DND-41 (cell line): Measurements from ENCODE around the gene MPV17.

Source experiments
- ATAC-seq: fragments of 200-7000 bp; cut with Tn5 transposase; 3 replicates; pipeline ENCODE4 v1.9.1; 2021; ENCODE audit warnings: low read depth; ENCODE audit not compliant: insufficient read depth
- DNase-seq: peaks from one replicate; pipeline ENCODE4 v3.0.0-alpha.2; 2020
- H2AFZ ChIP-seq: 2 replicates; pipeline ENCODE4 v1.6.0; 2012; ENCODE audit warnings: low read depth, low read length
- H3K27ac ChIP-seq: 2 replicates; pipeline ENCODE4 v1.5.1; 2012; ENCODE audit warnings: low read length, inconsistent platforms
- H3K27me3 ChIP-seq: fragments of 200-600 bp; sonication (generic); 2 replicates; pipeline ENCODE4 v1.6.0; 2012; ENCODE audit warnings: low read length, mild to moderate bottlenecking, inconsistent platforms; ENCODE audit not compliant: insufficient read depth, poor library complexity
- H3K36me3 ChIP-seq: 2 replicates; pipeline ENCODE4 v1.5.1; 2012; ENCODE audit warnings: low read length, inconsistent platforms; ENCODE audit not compliant: insufficient read depth
- H3K4me1 ChIP-seq: 2 replicates; pipeline ENCODE4 v1.5.1; 2012; ENCODE audit warnings: mild to moderate bottlenecking, low read length; ENCODE audit not compliant: insufficient read depth
- H3K4me2 ChIP-seq: 2 replicates; pipeline ENCODE4 v1.6.0; 2012; ENCODE audit warnings: mild to moderate bottlenecking, moderate library complexity, low read length, inconsistent platforms; ENCODE audit not compliant: insufficient read depth
- H3K4me3 ChIP-seq, 2 experiments: fragments of 200-600 bp in 1 of 2; shearing (Covaris generic) in 1 of 2; 2 replicates each; pipeline ENCODE4 v1.5.1; 2012 to 2016; ENCODE audit warnings: inconsistent platforms in 2 of 2, low read length in 2 of 2, mild to moderate bottlenecking in 2 of 2, low read depth in 1 of 2, moderate library complexity in 1 of 2
- H3K79me2 ChIP-seq: 2 replicates; pipeline ENCODE4 v1.6.0; 2012; ENCODE audit warnings: low read length, inconsistent platforms; ENCODE audit not compliant: insufficient read depth
- H3K9ac ChIP-seq: 2 replicates; pipeline ENCODE4 v1.6.0; 2012; ENCODE audit warnings: low read depth, mild to moderate bottlenecking, inconsistent platforms, low read length, moderate library complexity
- H3K9me3 ChIP-seq: 2 replicates; pipeline ENCODE4 v1.5.1; 2012; ENCODE audit warnings: low read length, moderate library complexity, mild to moderate bottlenecking, inconsistent platforms; ENCODE audit not compliant: insufficient read depth, severe bottlenecking
- H4K20me1 ChIP-seq: 2 replicates; pipeline ENCODE4 v1.6.0; 2012; ENCODE audit warnings: low read length; ENCODE audit not compliant: insufficient read depth
- CTCF ChIP-seq: IDR thresholded peaks from 2 replicates; pipeline ENCODE4 v1.5.1; 2012; ENCODE audit warnings: borderline replicate concordance, low read length, moderate library complexity, mild to moderate bottlenecking; ENCODE audit not compliant: poor library complexity, severe bottlenecking; ENCODE audit errors: extremely low read depth
- EZH2 ChIP-seq: IDR thresholded peaks from 3 replicates; pipeline ENCODE4 v1.6.1; 2012; ENCODE audit warnings: borderline replicate concordance, low read depth, mild to moderate bottlenecking, moderate library complexity, low read length, inconsistent platforms; ENCODE audit not compliant: severe bottlenecking

MPV17 gene

DNA sequence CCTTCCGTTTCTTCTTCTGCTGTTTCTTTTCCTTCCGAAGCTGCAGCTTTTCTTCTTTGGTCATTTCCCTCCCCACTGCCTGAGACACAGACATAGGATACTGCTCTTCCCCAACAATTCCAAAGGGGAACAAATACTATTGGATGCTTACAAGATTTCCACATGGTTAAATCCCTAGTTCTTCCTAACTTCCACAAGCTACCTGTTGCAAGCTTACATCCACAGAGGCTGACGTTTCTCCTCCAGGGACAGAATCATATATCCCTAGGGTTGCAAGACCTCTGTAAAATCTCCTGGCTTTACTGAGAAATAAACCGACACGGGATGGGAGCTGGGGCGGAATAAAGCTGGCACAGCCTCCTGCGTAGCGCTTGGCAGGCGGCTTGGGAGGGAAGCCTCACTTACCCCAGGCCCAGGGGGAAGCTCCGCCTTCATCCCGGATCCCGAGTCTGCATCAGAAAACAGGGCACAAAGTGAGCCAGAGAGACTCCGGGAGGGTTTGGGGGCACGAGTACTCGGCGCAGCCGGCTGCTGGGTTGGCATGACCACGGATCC is 46.7 kb upstream of the MPV17 start:
- Histone ChIP-seq H3K27ac (peak overlapping the region; percentile 64), H2AFZ (peak overlapping the region; percentile 87)

GRCh38 chr2:27363933-27364332 is 41.0 kb upstream of the MPV17 start:
- ATAC-seq = no peak
- no peak overlapping the region for H3K4me2 ChIP-seq
- peaks cover 11% of the 10 kb centered on the region for H3K4me1 ChIP-seq
- peaks cover 3% of the 10 kb centered on the region; the same call in 1 of the 2 replicates for H4K20me1 ChIP-seq
- H3K36me3 ChIP-seq = peaks cover 58% of the 10 kb centered on the region
- TF ChIP-seq CTCF (no peak), EZH2 (no peak)
- no peaks in the 10 kb centered on the region for H3K27me3 ChIP-seq
- peaks cover 20% of the 10 kb centered on the region for H3K79me2 ChIP-seq
- no peaks in the 10 kb centered on the region for H3K9me3 ChIP-seq
- no peak overlapping the region for H3K9ac ChIP-seq
- H2AFZ ChIP-seq = no peak overlapping the region
- H3K27ac ChIP-seq = no peak overlapping the region
- no peak overlapping the region for H3K4me3 ChIP-seq
- no peak for DNase-seq

More for the DNA sequence above, 46.7 kb upstream of the MPV17 start:
- no peak for TF ChIP-seq EZH2
- no peak for TF ChIP-seq CTCF
- Histone ChIP-seq H3K27me3 (no peaks in the 10 kb centered on the region), H3K79me2 (peaks cover 53% of the 10 kb centered on the region), H4K20me1 (peaks cover 15% of the 10 kb centered on the region), H3K4me2 (peak overlapping the region; percentile 88), H3K36me3 (peaks cover 62% of the 10 kb centered on the region), H3K9ac (peak overlapping the region; percentile 83), H3K9me3 (no peaks in the 10 kb centered on the region), H3K4me1 (peaks cover 39% of the 10 kb centered on the region), H3K4me3 (peak overlapping the region; percentile 52 to 64)
- DNase-seq (no peak), ATAC-seq (peak; percentile 43)

DNA sequence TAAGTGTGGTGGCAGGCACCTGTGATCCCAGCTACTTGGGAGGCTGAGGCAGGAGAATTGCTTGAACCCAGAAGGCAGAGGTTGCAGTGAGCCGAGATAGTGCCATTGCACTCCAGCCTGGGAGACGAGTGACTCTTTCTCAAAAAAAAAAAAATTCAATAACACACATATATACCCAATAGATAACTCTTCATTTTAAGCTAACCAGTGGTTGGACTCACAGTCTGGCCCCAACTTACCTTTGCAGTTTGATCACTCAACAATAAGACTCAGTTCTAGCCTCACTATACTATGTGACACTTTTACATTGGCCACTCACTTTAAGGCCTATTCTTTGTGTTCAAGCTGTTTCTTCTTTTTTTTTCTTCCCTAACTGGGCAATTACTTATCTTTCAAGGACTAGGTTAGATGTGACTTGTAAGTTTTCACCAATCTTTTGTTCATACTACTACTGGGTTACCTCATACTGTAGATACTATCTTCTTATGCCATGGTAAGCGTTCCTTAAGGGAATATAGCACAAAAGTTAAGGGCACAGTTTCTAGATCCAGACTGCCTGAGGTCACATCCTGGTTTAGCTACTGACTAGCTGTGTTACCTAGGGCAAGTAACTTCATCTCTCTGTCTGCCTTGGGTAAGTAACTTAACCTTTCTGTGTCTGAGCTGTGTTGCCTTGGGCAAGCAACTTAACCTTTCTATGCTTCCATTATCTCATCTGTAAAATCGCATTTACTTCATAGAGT is 40.0 kb upstream of the MPV17 start:
- Histone ChIP-seq H3K9me3 (no peaks in the 10 kb centered on the region), H3K27me3 (no peaks in the 10 kb centered on the region), H3K36me3 (peaks cover 50% of the 10 kb centered on the region), H3K9ac (no peak overlapping the region), H3K4me3 (no peak overlapping the region), H4K20me1 (peaks cover 5% of the 10 kb centered on the region; the same call in 1 of the 2 replicates), H3K79me2 (peaks cover 18% of the 10 kb centered on the region), H3K4me1 (peaks cover 9% of the 10 kb centered on the region), H3K27ac (no peak overlapping the region), H2AFZ (no peak overlapping the region), H3K4me2 (no peak overlapping the region)
- 0 out of 3 replicates have a peak, but pooled peaks have one; percentile 20 for ATAC-seq
- TF ChIP-seq CTCF (no peak), EZH2 (no peak)
- DNase-seq = no peak
